Esophagus muscularis mucosa (tissue), 4 donors: ENCODE measurements around the gene NOX4.

Experiments
- EP300 ChIP-seq: sonication (generic); formaldehyde crosslinking; IDR thresholded peaks from one replicate; pipeline ENCODE4 v1.6.1; 2017; ENCODE audit warnings: antibody characterized with exemption
- POLR2A ChIP-seq: fragments of 450-650 bp; IDR thresholded peaks from one replicate; pipeline ENCODE4 v1.6.1; 2017; ENCODE audit warnings: antibody characterized with exemption, moderate library complexity, mild to moderate bottlenecking, low read depth
- POLR2AphosphoS5 ChIP-seq, 2 donors: sonication (generic); formaldehyde crosslinking; IDR thresholded peaks; one replicate each; pipeline ENCODE4 v1.6.1; 2017; ENCODE audit warnings: antibody characterized with exemption in 2 of 2
- TF ChIP-seq, protein P1 (sequence below), 3 experiments: fragments of 200-600 bp in 2 of 3; fragments of 450-650 bp in 1 of 3; sonication (generic) in 2 of 3; IDR thresholded peaks; one replicate each; pipeline ENCODE4 v1.5.1; 2017 to 2019; ENCODE audit warnings: antibody characterized with exemption in 3 of 3, mild to moderate bottlenecking in 2 of 3, moderate library complexity in 1 of 3

DNA sequence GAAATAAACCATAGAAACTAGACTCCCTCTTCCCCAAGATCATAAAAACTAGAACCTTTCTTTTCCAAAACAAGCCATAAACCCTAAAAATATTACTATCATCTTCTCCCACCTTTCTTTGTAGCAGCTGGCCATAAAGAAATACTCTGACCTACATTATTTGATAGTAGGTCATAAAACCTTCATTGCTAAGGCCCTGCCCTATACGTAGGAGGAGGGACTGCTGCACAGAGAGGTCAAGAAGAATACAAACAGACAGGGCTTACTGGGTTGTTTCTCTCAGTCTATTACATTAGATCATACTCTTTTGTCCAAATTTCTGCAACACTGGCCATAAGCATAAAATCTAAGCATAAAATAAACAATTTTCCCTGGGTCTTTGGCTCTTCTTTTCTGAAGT lies 212.0 kb downstream of the NOX4 start:
- TF ChIP-seq, protein P1, sequence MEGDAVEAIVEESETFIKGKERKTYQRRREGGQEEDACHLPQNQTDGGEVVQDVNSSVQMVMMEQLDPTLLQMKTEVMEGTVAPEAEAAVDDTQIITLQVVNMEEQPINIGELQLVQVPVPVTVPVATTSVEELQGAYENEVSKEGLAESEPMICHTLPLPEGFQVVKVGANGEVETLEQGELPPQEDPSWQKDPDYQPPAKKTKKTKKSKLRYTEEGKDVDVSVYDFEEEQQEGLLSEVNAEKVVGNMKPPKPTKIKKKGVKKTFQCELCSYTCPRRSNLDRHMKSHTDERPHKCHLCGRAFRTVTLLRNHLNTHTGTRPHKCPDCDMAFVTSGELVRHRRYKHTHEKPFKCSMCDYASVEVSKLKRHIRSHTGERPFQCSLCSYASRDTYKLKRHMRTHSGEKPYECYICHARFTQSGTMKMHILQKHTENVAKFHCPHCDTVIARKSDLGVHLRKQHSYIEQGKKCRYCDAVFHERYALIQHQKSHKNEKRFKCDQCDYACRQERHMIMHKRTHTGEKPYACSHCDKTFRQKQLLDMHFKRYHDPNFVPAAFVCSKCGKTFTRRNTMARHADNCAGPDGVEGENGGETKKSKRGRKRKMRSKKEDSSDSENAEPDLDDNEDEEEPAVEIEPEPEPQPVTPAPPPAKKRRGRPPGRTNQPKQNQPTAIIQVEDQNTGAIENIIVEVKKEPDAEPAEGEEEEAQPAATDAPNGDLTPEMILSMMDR (IDR thresholded peaks at IDR 0.05) = no peak
- TF ChIP-seq POLR2A (no peak), POLR2AphosphoS5 (IDR thresholded peaks at IDR 0.05) (no peak), EP300 (no peak)
